GM12878 (cell line): ENCODE results near the gene TDRD7. TPM values are rescaled to one million over a fixed set of nuclear protein-coding genes. Genes with fewer than 3 reads are reported as not detected.

ENCODE experiments used
- ATAC-seq: fragments of 200-7000 bp; cut with Tn5 transposase; 3 replicates; pipeline ENCODE4 v1.9.1; 2020; ENCODE audit warnings: mild to moderate bottlenecking, moderate library complexity
- BruUV-seq: library from RNA; stranded (reverse); fragments of 400-500 nt; replicated peaks from 2 replicates; lab custom pipeline; 2021; lab: Mats Ljungman, UMichigan
- CTCF ChIA-PET: fragments of 300-600 bp; sonication (Branson Sonifier 250); formaldehyde crosslinking; extraction: SDS; loops from one replicate; lab custom pipeline; 2021; ENCODE audit warnings: inconsistent platforms; lab: Yijun Ruan, JAX
- POLR2A ChIA-PET: fragments of 350-600 bp; formaldehyde crosslinking; extraction: SDS; loops from one replicate; lab custom pipeline; 2021; ENCODE audit warnings: inconsistent platforms; lab: Charles Lee
- RAD21 ChIA-PET: fragments of 300-600 bp; sonication (Branson Sonifier 250); formaldehyde crosslinking; loops from one replicate; lab custom pipeline; 2023; ENCODE audit warnings: antibody characterized with exemption; ENCODE audit not compliant: unreplicated experiment; lab: Charles Lee
- SMC1A ChIA-PET: fragments of 300-600 bp; sonication (Branson Sonifier 250); formaldehyde crosslinking; loops from one replicate; lab custom pipeline; 2023; ENCODE audit not compliant: unreplicated experiment, uncharacterized antibody; lab: Charles Lee
- DNase-seq: peaks from one replicate; pipeline ENCODE4 v3.0.0-alpha.2; 2011; ENCODE audit warnings: low read depth, low spot score
- FAIRE-seq: peaks from 3 replicates; lab custom pipeline; 2011; peaks lifted over from hg19 to GRCh38; lab: Jason Lieb, UNC
- H2AFZ ChIP-seq: 2 replicates; pipeline ENCODE4 v1.6.0; 2011; ENCODE audit warnings: low read depth, low read length, control low read depth; ENCODE audit not compliant: control insufficient read depth
- H3K27ac ChIP-seq: 2 replicates; pipeline ENCODE4 v1.5.1; 2011; ENCODE audit warnings: control low read depth; ENCODE audit not compliant: control insufficient read depth, insufficient read depth
- H3K27me3 ChIP-seq, 2 experiments: replicated peaks in 1 of 2; 2 replicates each; pipeline versions ENCODE4 v1.6.0 to v1.6.1; 2011; ENCODE audit warnings: low read length in 1 of 2; ENCODE audit not compliant: control insufficient read depth in 2 of 2, insufficient read depth in 2 of 2
- H3K36me3 ChIP-seq, 2 experiments: 2 replicates each; pipeline ENCODE4 v1.5.1; 2011; ENCODE audit warnings: low read length in 1 of 2; ENCODE audit not compliant: control insufficient read depth in 2 of 2, insufficient read depth in 2 of 2
- H3K4me1 ChIP-seq: 2 replicates; pipeline ENCODE4 v1.6.1; 2011; ENCODE audit warnings: mild to moderate bottlenecking, low read length, moderate library complexity, mixed read lengths; ENCODE audit not compliant: control insufficient read depth, insufficient read depth
- H3K4me2 ChIP-seq: 2 replicates; pipeline ENCODE4 v1.6.0; 2011; ENCODE audit warnings: control low read depth; ENCODE audit not compliant: control insufficient read depth, insufficient read depth
- H3K4me3 ChIP-seq: fragments of 200-600 bp; sonication (generic); 2 replicates; pipeline ENCODE4 v1.5.1; 2016
- H3K79me2 ChIP-seq: 2 replicates; pipeline ENCODE4 v1.6.0; 2011; ENCODE audit warnings: low read length; ENCODE audit not compliant: control insufficient read depth, insufficient read depth
- H3K9ac ChIP-seq: 2 replicates; pipeline ENCODE4 v1.8.0; 2011; ENCODE audit warnings: low read length, control low read depth, mixed read lengths; ENCODE audit not compliant: control insufficient read depth, insufficient read depth
- H3K9me3 ChIP-seq: replicated peaks from 3 replicates; pipeline ENCODE4 v1.5.1; 2011; ENCODE audit warnings: mild to moderate bottlenecking, low read length; ENCODE audit not compliant: control insufficient read depth, insufficient read depth
- H4K20me1 ChIP-seq: 2 replicates; pipeline ENCODE4 v1.6.0; 2011; ENCODE audit not compliant: control insufficient read depth, insufficient read depth
- ATF2 ChIP-seq: IDR thresholded peaks from 2 replicates; pipeline ENCODE4 v1.6.1; 2012; ENCODE audit warnings: low read length, inconsistent platforms
- BCLAF1 ChIP-seq: fragments of 450-650 bp; IDR thresholded peaks from 2 replicates; pipeline ENCODE4 v1.6.1; 2017; ENCODE audit warnings: antibody characterized with exemption, mild to moderate bottlenecking, moderate library complexity
- BRCA1 ChIP-seq: IDR thresholded peaks from 2 replicates; pipeline ENCODE4 v1.6.1; 2011; ENCODE audit warnings: low read depth, low read length, improper control_type of control experiment
- CREB1 ChIP-seq: IDR thresholded peaks from 2 replicates; pipeline ENCODE4 v1.6.1; 2012; ENCODE audit warnings: low read depth, mild to moderate bottlenecking, inconsistent platforms
- ESRRA ChIP-seq: IDR thresholded peaks from 2 replicates; pipeline ENCODE4 v1.6.1; 2012; ENCODE audit warnings: mild to moderate bottlenecking, low read length, improper control_type of control experiment
- HCFC1 ChIP-seq: fragments of 150-350 bp; IDR thresholded peaks from 2 replicates; pipeline ENCODE4 v1.6.1; 2014; ENCODE audit warnings: low read length
- IRF4 ChIP-seq: IDR thresholded peaks from 2 replicates; pipeline ENCODE4 v1.6.1; 2011; ENCODE audit warnings: low read depth, low read length
- IRF5 ChIP-seq: fragments of 450-650 bp; IDR thresholded peaks from 2 replicates; pipeline ENCODE4 v1.6.1; 2017; ENCODE audit warnings: borderline replicate concordance
- JUNB ChIP-seq: IDR thresholded peaks from 2 replicates; pipeline ENCODE4 v1.6.1; 2016; ENCODE audit warnings: antibody characterized with exemption, mild to moderate bottlenecking
- MEF2A ChIP-seq: IDR thresholded peaks from 2 replicates; pipeline ENCODE4 v1.6.1; 2011; ENCODE audit warnings: low read depth, mild to moderate bottlenecking, low read length, moderate library complexity; ENCODE audit not compliant: insufficient read depth
- MEF2B ChIP-seq: fragments of 450-650 bp; IDR thresholded peaks from 2 replicates; pipeline ENCODE4 v1.6.1; 2018; ENCODE audit warnings: mild to moderate bottlenecking, moderate library complexity; ENCODE audit not compliant: partially characterized antibody, poor library complexity, severe bottlenecking
- MLLT1 ChIP-seq: fragments of 450-650 bp; IDR thresholded peaks from 2 replicates; pipeline ENCODE4 v1.6.1; 2016; ENCODE audit warnings: mild to moderate bottlenecking
- POU2F2 ChIP-seq: IDR thresholded peaks from 3 replicates; pipeline ENCODE4 v1.6.1; 2011; ENCODE audit warnings: low read depth, mild to moderate bottlenecking, low read length, borderline replicate concordance
- RUNX3 ChIP-seq: IDR thresholded peaks from 2 replicates; pipeline ENCODE4 v1.6.1; 2012; ENCODE audit warnings: low read length, inconsistent platforms
- SMAD5 ChIP-seq: IDR thresholded peaks from 2 replicates; pipeline ENCODE4 v1.6.1; 2016; ENCODE audit warnings: antibody characterized with exemption, low read depth
- SPI1 ChIP-seq: IDR thresholded peaks from 2 replicates; pipeline ENCODE4 v1.6.1; 2011; ENCODE audit warnings: low read depth, mild to moderate bottlenecking, low read length, moderate library complexity, borderline replicate concordance; ENCODE audit not compliant: insufficient read depth
- WGBS: methylation state at CpG from one replicate; pipeline ENCODE4 v1.1.6; 2016; ENCODE audit warnings: low lambda C conversion rate; ENCODE audit not compliant: insufficient replicate concordance, insufficient coverage; ENCODE audit errors: missing lambda C conversion rate; 5-methylcytosine and 5-hydroxymethylcytosine counted together
- in situ Hi-C: fragments of 300-500 bp; cut with MboI; formaldehyde crosslinking; loops from 9 replicates; pipeline ENCODE4 v1.14.3; 2018; ENCODE audit warnings: mixed read lengths
- intact Hi-C: fragments of 100-400 bp; cut with micrococcal nuclease; formaldehyde crosslinking; loops from one replicate; pipeline ENCODE4 v1.14.2; 2022; ENCODE audit not compliant: unreplicated experiment
- polyA plus RNA-seq, 11 experiments: library from polyadenylated mRNA; depleted of rRNA in 4 of 11; unstranded in 6 of 11; stranded (reverse) in 5 of 11; fragments of >200 nt; fragmentation: Nextera tagmentation in 4 of 11; fragmentation: Illumina TruSeq in 1 of 11; extraction: Ambion mirVana in 4 of 11; extraction: Trizol in 1 of 11; gene quantifications; 1 replicate in 1 of 11; 2 replicates in 10 of 11; pipeline versions ENCODE4 v1.2.1 to v1.2.3, GENCODE V29; 2011 to 2016; ENCODE audit warnings: inconsistent platforms in 2 of 11, missing spikeins in 2 of 11, low read depth in 1 of 11
- total RNA-seq, 4 experiments: library from RNA; depleted of rRNA in 3 of 4; stranded (reverse); fragments of >200 nt in 3 of 4; fragmentation: Illumina TruSeq in 1 of 4; extraction: Trizol in 1 of 4; gene quantifications; 2 replicates each; pipeline versions ENCODE4 v1.2.1 to v1.2.3, GENCODE V29; 2013 to 2021

The TDRD7 gene
- total and polyA plus RNA-seq, 10 of the 15 experiments (the other 5 are each of a cell fraction or from before 2014, with no cell fraction given): 5.7 to 26.4 (median 16.2) TPM

- no peak for TF ChIP-seq JUNB
- TF ChIP-seq MLLT1: no peak
- no peak for TF ChIP-seq CREB1
- no peak for TF ChIP-seq HCFC1
- TF ChIP-seq IRF4: no peak
Observed at GRCh38 chr9:97366476-97366875, 45.4 kb upstream of the TDRD7 start (continued).

- Histone ChIP-seq H3K4me2 (peak overlapping the region; percentile 49), H2AFZ (no peak overlapping the region), H3K9ac (no peak overlapping the region), H3K36me3 (no peaks in the 10 kb centered on the region), H3K79me2 (no peaks in the 10 kb centered on the region), H3K27ac (no peak overlapping the region), H3K4me3 (no peak overlapping the region), H3K27me3 (no peaks in the 10 kb centered on the region), H3K4me1 (peaks cover 53% of the 10 kb centered on the region), H3K9me3 (peaks cover 1% of the 10 kb centered on the region; the same call in 2 of the 3 replicates), H4K20me1 (no peaks in the 10 kb centered on the region)
- ChIA-PET RAD21 (interaction anchor here (2.4 kb wide), 1 partner anchor 20 kb away, joined by 25 read pairs; no protein-coding TSS in a partner anchor), CTCF (interaction anchor here (0.6 to 5.9 kb wide), 3 partner anchors 20 to 511 kb away, joined by 3 to 40 read pairs (median 29); partner anchors contain the start of gene ZNF782), SMC1A (interaction anchor here (4.5 kb wide), 1 partner anchor 19 kb away, joined by 29 read pairs; no protein-coding TSS in a partner anchor), POLR2A (interaction anchor here (1.3 kb wide), 1 partner anchor 37 kb away, joined by 3 read pairs; no protein-coding TSS in a partner anchor)
- DNase-seq (no peak), FAIRE-seq (no peak), ATAC-seq (peak; percentile 76)
- 0% methylated on average over 2 of the region's 2 CpGs for WGBS
- in situ Hi-C loops (no loop called here), intact Hi-C loops (loop anchor here (10.0 kb wide), 1 partner anchor 112 kb away; no protein-coding TSS in a partner anchor)
- BruUV-seq: no TSS peak
- TF ChIP-seq IRF5: no peak
- TF ChIP-seq BRCA1: no peak
- no peak for TF ChIP-seq ESRRA
- peak; percentile 79 for TF ChIP-seq RUNX3
- TF ChIP-seq ATF2: peak; percentile 27; the same call in 1 of the 2 replicates
- TF ChIP-seq MEF2B: peak; percentile 44
- TF ChIP-seq MEF2A: 0 out of 2 replicates have a peak, but pooled peaks have one; percentile 35
- TF ChIP-seq BCLAF1: no peak
- no peak for TF ChIP-seq POU2F2
- no peak for TF ChIP-seq SMAD5
- peak; percentile 73 for TF ChIP-seq SPI1
Observed at GRCh38 chr9:97366889-97367288, 45.0 kb upstream of the TDRD7 start.
